SU-DHL-6 (cell line): ENCODE results near the gene CTNNA2.

Experiments
- EZH2phosphoT487 ChIP-seq: fragments of 200-600 bp; sonication (generic), shearing (Covaris generic); conservative IDR thresholded peaks from 2 replicates; pipeline ENCODE4 v1.6.1; 2018; ENCODE audit warnings: mild to moderate bottlenecking, antibody characterized with exemption, low read length, moderate library complexity, mixed read lengths
- TF ChIP-seq, protein P1 (sequence below): fragments of 200-600 bp; sonication (generic); IDR thresholded peaks from one replicate; pipeline ENCODE4 v1.5.1; 2017; ENCODE audit warnings: antibody characterized with exemption, mild to moderate bottlenecking, low read length, moderate library complexity; ENCODE audit not compliant: insufficient read depth, poor library complexity, severe bottlenecking

DNA sequence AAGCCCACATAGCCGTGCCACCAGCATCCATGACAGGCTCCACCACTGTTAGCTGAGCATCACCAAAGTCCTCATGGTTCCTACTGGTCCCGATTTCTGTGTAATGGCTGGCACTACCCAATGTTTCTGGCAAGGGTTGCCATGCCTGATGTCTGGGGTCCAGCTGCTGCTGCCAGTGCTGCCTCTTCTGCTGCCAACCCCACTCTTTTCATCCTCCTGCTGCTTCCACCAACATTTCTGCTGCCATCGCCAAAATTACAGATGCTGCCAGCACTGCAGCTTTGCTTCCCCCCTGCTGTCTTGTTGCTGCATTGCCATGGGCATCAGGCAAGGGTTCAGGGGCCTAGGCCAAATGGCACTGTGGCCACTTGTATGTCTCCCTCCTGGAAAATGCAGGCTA is 638.8 kb downstream of the CTNNA2 start:
- TF ChIP-seq, protein P1, sequence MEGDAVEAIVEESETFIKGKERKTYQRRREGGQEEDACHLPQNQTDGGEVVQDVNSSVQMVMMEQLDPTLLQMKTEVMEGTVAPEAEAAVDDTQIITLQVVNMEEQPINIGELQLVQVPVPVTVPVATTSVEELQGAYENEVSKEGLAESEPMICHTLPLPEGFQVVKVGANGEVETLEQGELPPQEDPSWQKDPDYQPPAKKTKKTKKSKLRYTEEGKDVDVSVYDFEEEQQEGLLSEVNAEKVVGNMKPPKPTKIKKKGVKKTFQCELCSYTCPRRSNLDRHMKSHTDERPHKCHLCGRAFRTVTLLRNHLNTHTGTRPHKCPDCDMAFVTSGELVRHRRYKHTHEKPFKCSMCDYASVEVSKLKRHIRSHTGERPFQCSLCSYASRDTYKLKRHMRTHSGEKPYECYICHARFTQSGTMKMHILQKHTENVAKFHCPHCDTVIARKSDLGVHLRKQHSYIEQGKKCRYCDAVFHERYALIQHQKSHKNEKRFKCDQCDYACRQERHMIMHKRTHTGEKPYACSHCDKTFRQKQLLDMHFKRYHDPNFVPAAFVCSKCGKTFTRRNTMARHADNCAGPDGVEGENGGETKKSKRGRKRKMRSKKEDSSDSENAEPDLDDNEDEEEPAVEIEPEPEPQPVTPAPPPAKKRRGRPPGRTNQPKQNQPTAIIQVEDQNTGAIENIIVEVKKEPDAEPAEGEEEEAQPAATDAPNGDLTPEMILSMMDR = no peak
- TF ChIP-seq EZH2phosphoT487 = no peak
